Neural cell (in vitro differentiated cells): ENCODE data around the gene SLC6A11. TPM values are rescaled to one million over a fixed set of nuclear protein-coding genes. Genes with fewer than 3 reads are reported as not detected.

Experiments
- H2AFZ ChIP-seq: fragments of 200-600, 300-800 bp; sonication (generic), shearing (Covaris generic); 2 replicates; pipeline ENCODE4 v1.6.0; 2014; ENCODE audit warnings: low read depth, mild to moderate bottlenecking, antibody characterized with exemption, low read length, moderate library complexity
- H3F3A ChIP-seq: fragments of 200-600 bp; shearing (Covaris generic); 2 replicates; pipeline ENCODE4 v1.6.1; 2016; ENCODE audit warnings: mild to moderate bottlenecking, moderate library complexity, mixed read lengths, antibody characterized with exemption, low read length; ENCODE audit not compliant: insufficient read depth, poor library complexity, severe bottlenecking
- H3K27ac ChIP-seq: fragments of 200-600, 300-800 bp; sonication (generic), shearing (Covaris generic); 2 replicates; pipeline ENCODE4 v1.5.1; 2014; ENCODE audit warnings: mild to moderate bottlenecking, low read length, moderate library complexity
- H3K27me3 ChIP-seq: fragments of 300-800, 200-600 bp; sonication (generic), shearing (Covaris generic); 2 replicates; pipeline ENCODE4 v1.6.0; 2014; ENCODE audit warnings: mild to moderate bottlenecking, low read depth, low read length, moderate library complexity; ENCODE audit not compliant: insufficient read depth
- H3K36me3 ChIP-seq: fragments of 300-800, 200-600 bp; sonication (generic), shearing (Covaris generic); 2 replicates; pipeline ENCODE4 v1.5.1; 2014; ENCODE audit warnings: mild to moderate bottlenecking, antibody characterized with exemption, low read length, moderate library complexity; ENCODE audit not compliant: insufficient read depth
- H3K4me2 ChIP-seq: fragments of 300-800, 200-600 bp; sonication (generic), shearing (Covaris generic); 2 replicates; pipeline ENCODE4 v1.6.0; 2014; ENCODE audit warnings: mild to moderate bottlenecking, low read length
- H3K4me3 ChIP-seq: fragments of 300-800, 200-600 bp; sonication (generic), shearing (Covaris generic); 2 replicates; pipeline ENCODE4 v1.5.1; 2014; ENCODE audit warnings: mild to moderate bottlenecking, low read length, moderate library complexity
- H3K79me2 ChIP-seq: fragments of 200-600 bp; shearing (Covaris generic); replicated peaks from 2 replicates; pipeline ENCODE4 v1.6.0; 2014; ENCODE audit warnings: mild to moderate bottlenecking, low read length, moderate library complexity; ENCODE audit not compliant: insufficient read depth
- H3K9ac ChIP-seq: fragments of 300-800, 200-600 bp; sonication (generic), shearing (Covaris generic); 2 replicates; pipeline ENCODE4 v1.6.1; 2016; ENCODE audit warnings: mild to moderate bottlenecking, low read length, mixed read lengths
- H3K9me2 ChIP-seq: fragments of 200-600 bp; shearing (Covaris generic); 2 replicates; pipeline ENCODE4 v1.6.1; 2016; ENCODE audit warnings: mild to moderate bottlenecking, low read length, mixed read lengths; ENCODE audit not compliant: insufficient read depth
- H3K9me3 ChIP-seq: fragments of 200-600, 300-800 bp; sonication (generic), shearing (Covaris generic); 2 replicates; pipeline ENCODE4 v1.6.1; 2016; ENCODE audit warnings: mild to moderate bottlenecking, mixed run types, low read length, moderate library complexity, mixed read lengths
- H4K20me1 ChIP-seq: fragments of 200-600 bp; shearing (Covaris generic); 2 replicates; pipeline ENCODE4 v1.6.1; 2016; ENCODE audit warnings: mild to moderate bottlenecking, mixed run types; ENCODE audit not compliant: insufficient read depth
- CTCF ChIP-seq: fragments of 450-650 bp; IDR thresholded peaks from 2 replicates; pipeline ENCODE4 v1.5.1; 2014; ENCODE audit warnings: antibody characterized with exemption, mild to moderate bottlenecking, moderate library complexity; ENCODE audit not compliant: poor library complexity, severe bottlenecking
- EP300 ChIP-seq: fragments of 450-650 bp; conservative IDR thresholded peaks from 2 replicates; pipeline ENCODE4 v1.6.1; 2014; ENCODE audit warnings: antibody characterized with exemption, mild to moderate bottlenecking, moderate library complexity; ENCODE audit not compliant: poor library complexity, severe bottlenecking
- EZH2 ChIP-seq: fragments of 200-600, 300-800 bp; shearing (Covaris generic), sonication (generic); IDR thresholded peaks from 2 replicates; pipeline ENCODE4 v1.6.1; 2014; ENCODE audit warnings: antibody characterized with exemption, low read length, borderline replicate concordance, mild to moderate bottlenecking; ENCODE audit not compliant: insufficient read depth, poor library complexity, severe bottlenecking
- MXI1 ChIP-seq: fragments of 450-650 bp; conservative IDR thresholded peaks from 2 replicates; pipeline ENCODE4 v1.6.1; 2014; ENCODE audit warnings: antibody characterized with exemption, mild to moderate bottlenecking; ENCODE audit not compliant: poor library complexity, severe bottlenecking
- POLR2AphosphoS5 ChIP-seq: IDR thresholded peaks from 2 replicates; pipeline ENCODE4 v1.6.1; 2012
- RAD21 ChIP-seq: fragments of 450-650 bp; conservative IDR thresholded peaks from 2 replicates; pipeline ENCODE4 v1.6.1; 2014; ENCODE audit warnings: antibody characterized with exemption, mild to moderate bottlenecking, moderate library complexity
- REST ChIP-seq: IDR thresholded peaks from 2 replicates; pipeline ENCODE4 v1.6.1; 2012; ENCODE audit warnings: borderline replicate concordance
- SMC3 ChIP-seq: fragments of 450-650 bp; conservative IDR thresholded peaks from 2 replicates; pipeline ENCODE4 v1.6.1; 2014; ENCODE audit warnings: antibody characterized with exemption, mild to moderate bottlenecking, moderate library complexity; ENCODE audit not compliant: poor library complexity
- TAF1 ChIP-seq: IDR thresholded peaks from 2 replicates; pipeline ENCODE4 v1.6.1; 2012; ENCODE audit warnings: low read depth
- polyA plus RNA-seq: library from polyadenylated mRNA; depleted of rRNA; stranded (reverse); fragments of >200 nt; gene quantifications from 2 replicates; pipeline ENCODE4 v1.2.3, GENCODE V29; 2014

SLC6A11 gene
- polyA plus RNA-seq, 1 donor from 2014 or later = 4.2 TPM

- no peak overlapping the region for H3K9ac ChIP-seq
- TF ChIP-seq RAD21 = no peak
- no peak for TF ChIP-seq EP300
- TF ChIP-seq TAF1 = no peak
- no peak for TF ChIP-seq MXI1
- no peak for TF ChIP-seq REST
- TF ChIP-seq EZH2 = no peak
- no peak for TF ChIP-seq SMC3
- no peak for TF ChIP-seq POLR2AphosphoS5
- no peak for TF ChIP-seq CTCF
- H3K9me3 ChIP-seq = no peaks in the 10 kb centered on the region
- H3F3A ChIP-seq = no peaks in the 10 kb centered on the region
- no peaks in the 10 kb centered on the region for H3K79me2 ChIP-seq
- no peak overlapping the region for H3K4me2 ChIP-seq
- no peaks in the 10 kb centered on the region for H3K36me3 ChIP-seq
- H4K20me1 ChIP-seq = no peaks in the 10 kb centered on the region
- no peak overlapping the region for H3K4me3 ChIP-seq
- no peaks in the 10 kb centered on the region for H3K9me2 ChIP-seq
- H3K27ac ChIP-seq = no peak overlapping the region
- no peak overlapping the region for H2AFZ ChIP-seq
- no peaks in the 10 kb centered on the region for H3K27me3 ChIP-seq
These were observed 162.9 kb downstream of the SLC6A11 start for GRCh38 chr3:10978956-10979355.

- H2AFZ ChIP-seq = no peak overlapping the region
- H3K27me3 ChIP-seq = no peaks in the 10 kb centered on the region
- TF ChIP-seq POLR2AphosphoS5 (peak; percentile 71), EZH2 (no peak), SMC3 (no peak), EP300 (peak; percentile 77), CTCF (no peak), TAF1 (no peak), REST (peak; percentile 96), MXI1 (no peak), RAD21 (no peak)
- peak overlapping the region; percentile 53 for H3K9ac ChIP-seq
- no peak overlapping the region for H3K4me2 ChIP-seq
- no peaks in the 10 kb centered on the region for H4K20me1 ChIP-seq
- H3K9me2 ChIP-seq = no peaks in the 10 kb centered on the region
- no peaks in the 10 kb centered on the region for H3F3A ChIP-seq
- no peaks in the 10 kb centered on the region for H3K9me3 ChIP-seq
- no peak overlapping the region for H3K4me3 ChIP-seq
- no peaks in the 10 kb centered on the region for H3K36me3 ChIP-seq
- peak overlapping the region; percentile 86 for H3K27ac ChIP-seq
- H3K79me2 ChIP-seq = no peaks in the 10 kb centered on the region
These were observed 164.3 kb downstream of the SLC6A11 start for GRCh38 chr3:10980312-10980711.
